Liver (tissue), 3 donors: ENCODE results near the gene MDN1.

ENCODE experiments used
- CTCF ChIP-seq: fragments of 150-350 bp; IDR thresholded peaks from 2 replicates; pipeline ENCODE4 v1.5.1; 2017; ENCODE audit warnings: improper control_type of control experiment, low read depth, low read length; ENCODE audit not compliant: missing input control
- EGR1 ChIP-seq, 2 donors: IDR thresholded peaks; 2 replicates each; pipeline ENCODE4 v1.6.1; 2016 to 2018; ENCODE audit warnings: antibody characterized with exemption in 2 of 2, low read depth in 2 of 2
- FOXA1 ChIP-seq: IDR thresholded peaks from 2 replicates; pipeline ENCODE4 v1.6.1; 2016; ENCODE audit warnings: antibody characterized with exemption
- GABPA ChIP-seq, 2 donors: IDR thresholded peaks in 1 of 2; conservative IDR thresholded peaks in 1 of 2; 2 replicates each; pipeline ENCODE4 v1.6.1; 2016; ENCODE audit warnings: antibody characterized with exemption in 2 of 2, mild to moderate bottlenecking in 1 of 2, moderate library complexity in 1 of 2
- HNF4A ChIP-seq, 2 donors: conservative IDR thresholded peaks; 2 replicates each; pipeline ENCODE4 v1.6.1; 2016; ENCODE audit warnings: antibody characterized with exemption in 2 of 2, mild to moderate bottlenecking in 2 of 2
- JUND ChIP-seq, 2 donors: IDR thresholded peaks; 2 replicates each; pipeline ENCODE4 v1.6.1; 2016; ENCODE audit warnings: antibody characterized with exemption in 2 of 2
- MAX ChIP-seq: IDR thresholded peaks from 2 replicates; pipeline ENCODE4 v1.6.1; 2016; ENCODE audit warnings: antibody characterized with exemption
- NR2F2 ChIP-seq: IDR thresholded peaks from 2 replicates; pipeline ENCODE4 v1.6.1; 2016; ENCODE audit warnings: antibody characterized with exemption
- RAD21 ChIP-seq, 2 donors: IDR thresholded peaks; 2 replicates each; pipeline ENCODE4 v1.6.1; 2016; ENCODE audit warnings: antibody characterized with exemption in 2 of 2, mild to moderate bottlenecking in 2 of 2
- REST ChIP-seq: IDR thresholded peaks from 2 replicates; pipeline ENCODE4 v1.6.1; 2016; ENCODE audit warnings: antibody characterized with exemption, mild to moderate bottlenecking
- RXRA ChIP-seq, 2 donors: IDR thresholded peaks; 2 replicates each; pipeline ENCODE4 v1.6.1; 2017 to 2018; ENCODE audit warnings: antibody characterized with exemption in 2 of 2, mild to moderate bottlenecking in 1 of 2
- SP1 ChIP-seq: IDR thresholded peaks from 2 replicates; pipeline ENCODE4 v1.6.1; 2018; ENCODE audit warnings: antibody characterized with exemption, mild to moderate bottlenecking
- TAF1 ChIP-seq: conservative IDR thresholded peaks from 2 replicates; pipeline ENCODE4 v1.6.1; 2016; ENCODE audit warnings: antibody characterized with exemption, mild to moderate bottlenecking
- ZBTB33 ChIP-seq: IDR thresholded peaks from 2 replicates; pipeline ENCODE4 v1.6.1; 2016; ENCODE audit warnings: antibody characterized with exemption
- donor health status: healthy.
- donor health status: healthy.

- TF ChIP-seq CTCF (no peak), REST (no peak), MAX (no peak), RXRA (IDR thresholded peaks at IDR 0.05) (peak in 1 of 2 donors; percentile 27), EGR1 (IDR thresholded peaks at IDR 0.05; ENCODE audit: low read depth in 2 of 2) (no peak), ZBTB33 (no peak), HNF4A (conservative IDR thresholded peaks at IDR 0.05) (peak; percentile 48 to 75), GABPA (IDR thresholded peaks at IDR 0.05 in 1 of 2, conservative IDR thresholded peaks at IDR 0.05 in 1 of 2) (no peak), FOXA1 (no peak), JUND (IDR thresholded peaks at IDR 0.05) (no peak), NR2F2 (no peak), RAD21 (IDR thresholded peaks at IDR 0.05) (no peak), TAF1 (no peak), SP1 (peak; percentile 10)
These were observed 176.2 kb downstream of the MDN1 start for GRCh38 chr6:89643406-89643805.
